ENCODE results near the gene COQ3.
A peak's percentile ranks its signal among the peaks of the same experiment; 100 is the strongest.

The COQ3 gene

GRCh38 chr6:99330159-99330558 is 63.8 kb downstream of the COQ3 start:
- DNase-seq: peak in 2 of 4 experiments; percentile 6 to 7

DNA sequence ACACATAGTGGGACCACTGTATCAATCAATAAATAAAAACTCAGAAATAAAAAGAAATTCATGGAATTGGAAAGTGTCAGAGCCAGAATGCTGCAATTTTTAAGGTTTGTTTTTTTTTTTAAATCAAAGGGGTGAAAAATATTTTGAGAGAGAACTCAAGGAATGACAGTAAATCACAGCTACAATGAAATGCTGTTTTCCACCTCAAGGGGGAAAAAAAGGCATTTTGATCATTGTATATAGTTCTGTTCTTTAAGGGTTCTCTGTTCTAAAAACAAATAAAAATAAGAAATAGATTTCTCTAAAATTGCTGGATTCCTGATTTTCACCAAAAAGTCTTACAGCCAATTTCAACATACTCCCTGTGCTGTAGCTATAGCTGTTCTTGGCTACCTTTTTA is 69.0 kb downstream of the COQ3 start:
- no peak for DNase-seq
